IMR-90 (cell line): ENCODE measurements around the gene BCAS1. TPM values are rescaled to one million over a fixed set of nuclear protein-coding genes. Genes with fewer than 3 reads are reported as not detected.

ENCODE experiments used
- ATAC-seq: fragments of 200-7000 bp; cut with Tn5 transposase; 2 replicates; pipeline ENCODE4 v1.9.1; 2020; ENCODE audit warnings: low read depth, mild to moderate bottlenecking, moderate library complexity
- BruUV-seq: library from RNA; stranded (reverse); fragments of 400-500 nt; replicated peaks from 2 replicates; lab custom pipeline; 2021; lab: Mats Ljungman, UMichigan
- CTCF ChIA-PET: fragments of 300-600 bp; formaldehyde crosslinking; extraction: SDS; loops from one replicate; lab custom pipeline; 2021; ENCODE audit warnings: antibody characterized with exemption; lab: Yijun Ruan, JAX
- POLR2A ChIA-PET: fragments of 300-600 bp; sonication (Branson Sonifier 250); formaldehyde crosslinking; loops from one replicate; lab custom pipeline; 2022; ENCODE audit warnings: antibody characterized with exemption; ENCODE audit not compliant: unreplicated experiment; lab: Charles Lee
- DNase-seq: peaks from one replicate; pipeline ENCODE4 v3.0.0; 2013
- H2AFZ ChIP-seq: replicated peaks from 2 replicates; pipeline ENCODE3; 2013; ENCODE audit warnings: low read length, mild to moderate bottlenecking; ENCODE audit not compliant: poor library complexity
- H2AK5ac ChIP-seq: 2 replicates; pipeline ENCODE4 v1.6.1; 2013; ENCODE audit warnings: low read depth, low read length, inconsistent platforms
- H2AK9ac ChIP-seq: replicated peaks from 2 replicates; pipeline ENCODE3; 2013; ENCODE audit warnings: mild to moderate bottlenecking, low read depth, low read length, moderate library complexity; ENCODE audit not compliant: poor library complexity
- H2BK120ac ChIP-seq: 2 replicates; pipeline ENCODE4 v1.6.1; 2013; ENCODE audit warnings: low read depth, low read length, inconsistent platforms
- H2BK15ac ChIP-seq: 3 replicates; pipeline ENCODE4 v1.6.1; 2013; ENCODE audit warnings: low read depth, low read length, inconsistent platforms
- H2BK20ac ChIP-seq: 2 replicates; pipeline ENCODE4 v1.6.1; 2013; ENCODE audit warnings: low read depth, mild to moderate bottlenecking, inconsistent platforms, low read length, moderate library complexity
- H2BK5ac ChIP-seq: 2 replicates; pipeline ENCODE4 v1.6.1; 2013; ENCODE audit warnings: mild to moderate bottlenecking, low read depth, low read length, inconsistent platforms; ENCODE audit not compliant: poor library complexity, severe bottlenecking
- H3K14ac ChIP-seq: replicated peaks from 2 replicates; pipeline ENCODE4 v1.6.1; 2013; ENCODE audit warnings: low read depth, low read length, inconsistent platforms
- H3K18ac ChIP-seq: 2 replicates; pipeline ENCODE4 v1.6.1; 2013; ENCODE audit warnings: low read depth, low read length, control low read depth
- H3K23ac ChIP-seq: 2 replicates; pipeline ENCODE4 v1.6.1; 2013; ENCODE audit warnings: low read depth, low read length, inconsistent platforms
- H3K27ac ChIP-seq: 2 replicates; pipeline ENCODE4 v1.5.1; 2013; ENCODE audit warnings: mild to moderate bottlenecking, control low read depth, low read length; ENCODE audit not compliant: insufficient read depth
- H3K27me3 ChIP-seq: 2 replicates; pipeline ENCODE4 v1.6.1; 2013; ENCODE audit warnings: low read length; ENCODE audit not compliant: control insufficient read depth, insufficient read depth
- H3K36me3 ChIP-seq: 2 replicates; pipeline ENCODE4 v1.6.1; 2013; ENCODE audit warnings: low read length, mixed read lengths; ENCODE audit not compliant: control insufficient read depth, insufficient read depth
- H3K4ac ChIP-seq: 2 replicates; pipeline ENCODE4 v1.6.1; 2013; ENCODE audit warnings: low read depth, low read length, inconsistent platforms
- H3K4me1 ChIP-seq: 2 replicates; pipeline ENCODE4 v1.6.1; 2013; ENCODE audit warnings: low read length, mixed read lengths; ENCODE audit not compliant: control insufficient read depth, insufficient read depth
- H3K4me2 ChIP-seq: 2 replicates; pipeline ENCODE4 v1.6.1; 2013; ENCODE audit warnings: low read depth, mild to moderate bottlenecking, control low read depth, low read length, moderate library complexity
- H3K4me3 ChIP-seq: 2 replicates; pipeline ENCODE4 v1.5.1; 2013; ENCODE audit warnings: low read depth, mild to moderate bottlenecking, control low read depth, low read length, moderate library complexity; ENCODE audit not compliant: insufficient read depth
- H3K56ac ChIP-seq: 2 replicates; pipeline ENCODE4 v1.6.1; 2013; ENCODE audit warnings: low read length, inconsistent platforms; ENCODE audit not compliant: insufficient read depth; ENCODE audit errors: extremely low read depth
- H3K79me1 ChIP-seq, 2 experiments: 2 replicates each; pipeline ENCODE4 v1.6.1; 2013; ENCODE audit warnings: low read length in 2 of 2, inconsistent platforms in 1 of 2, low read depth in 1 of 2
- H3K9ac ChIP-seq: 2 replicates; pipeline ENCODE4 v1.6.1; 2013; ENCODE audit warnings: low read depth, low read length, control low read depth
- H3K9me1 ChIP-seq: 2 replicates; pipeline ENCODE4 v1.6.1; 2013; ENCODE audit warnings: low read length, inconsistent platforms; ENCODE audit not compliant: insufficient read depth
- H3K9me3 ChIP-seq: 2 replicates; pipeline ENCODE4 v1.6.1; 2013; ENCODE audit warnings: low read length; ENCODE audit not compliant: control insufficient read depth, insufficient read depth
- H4K20me1 ChIP-seq: 2 replicates; pipeline ENCODE4 v1.6.1; 2013; ENCODE audit warnings: low read length, inconsistent platforms; ENCODE audit not compliant: insufficient read depth
- H4K5ac ChIP-seq: 2 replicates; pipeline ENCODE4 v1.6.1; 2013; ENCODE audit warnings: mild to moderate bottlenecking, low read depth, low read length, control low read depth
- H4K8ac ChIP-seq, 2 experiments: 2 replicates each; pipeline ENCODE4 v1.6.1; 2013; ENCODE audit warnings: low read depth in 2 of 2, low read length in 2 of 2, control low read depth in 1 of 2, inconsistent platforms in 1 of 2
- H4K91ac ChIP-seq: 2 replicates; pipeline ENCODE4 v1.6.1; 2013; ENCODE audit warnings: low read depth, low read length, inconsistent platforms; ENCODE audit not compliant: insufficient read depth
- BHLHE40 ChIP-seq: fragments of 150-350 bp; IDR thresholded peaks from 2 replicates; pipeline ENCODE4 v1.6.1; 2016; ENCODE audit warnings: mild to moderate bottlenecking, low read depth, low read length
- CEBPB ChIP-seq: IDR thresholded peaks from 2 replicates; pipeline ENCODE4 v1.6.1; 2012; ENCODE audit warnings: low read depth, low read length, improper control_type of control experiment
- CHD1 ChIP-seq: IDR thresholded peaks from 2 replicates; pipeline ENCODE4 v1.6.1; 2012; ENCODE audit warnings: low read depth, low read length, improper control_type of control experiment
- FOS ChIP-seq: fragments of 150-350 bp; IDR thresholded peaks from 2 replicates; pipeline ENCODE4 v1.6.1; 2016; ENCODE audit warnings: low read depth, low read length
- MAFK ChIP-seq: IDR thresholded peaks from 2 replicates; pipeline ENCODE4 v1.6.1; 2012; ENCODE audit warnings: low read depth, low read length, improper control_type of control experiment
- MAZ ChIP-seq: IDR thresholded peaks from 2 replicates; pipeline ENCODE4 v1.6.1; 2012; ENCODE audit warnings: low read depth, mild to moderate bottlenecking, low read length, improper control_type of control experiment, moderate library complexity, borderline replicate concordance
- MXI1 ChIP-seq: IDR thresholded peaks from 2 replicates; pipeline ENCODE4 v1.6.1; 2012; ENCODE audit warnings: low read depth, mild to moderate bottlenecking, low read length, moderate library complexity, borderline replicate concordance
- NFE2L2 ChIP-seq: fragments of 150-350 bp; IDR thresholded peaks from 2 replicates; pipeline ENCODE4 v1.6.1; 2016; ENCODE audit warnings: low read depth, mild to moderate bottlenecking, low read length
- POLR2A ChIP-seq: IDR thresholded peaks from 2 replicates; pipeline ENCODE4 v1.6.1; 2012; ENCODE audit warnings: mild to moderate bottlenecking, low read depth, low read length
- RAD21 ChIP-seq: IDR thresholded peaks from 2 replicates; pipeline ENCODE4 v1.6.1; 2012; ENCODE audit warnings: low read length, improper control_type of control experiment
- RFX5 ChIP-seq: IDR thresholded peaks from 2 replicates; pipeline ENCODE4 v1.8.0; 2012; ENCODE audit warnings: low read depth, mild to moderate bottlenecking, low read length, moderate library complexity
- SMC3 ChIP-seq: fragments of 150-350 bp; IDR thresholded peaks from 2 replicates; pipeline ENCODE4 v1.6.1; 2016; ENCODE audit warnings: low read depth, mild to moderate bottlenecking, antibody characterized with exemption, low read length, moderate library complexity
- WGBS, 2 experiments: methylation state at CpG; one replicate each; pipeline versions ENCODE4 v1.1.5 to v1.1.7; 2013; ENCODE audit warnings: missing lambda C conversion rate in 2 of 2; ENCODE audit not compliant: insufficient read length in 1 of 2; ENCODE audit errors: extremely low coverage in 2 of 2; 5-methylcytosine and 5-hydroxymethylcytosine counted together
- dilution Hi-C: fragments of 300-500 bp; cut with HindIII; formaldehyde crosslinking; loops from one replicate; pipeline ENCODE4 v1.14.3; 2018; ENCODE audit warnings: low sequenced_read_pairs; ENCODE audit not compliant: unreplicated experiment
- in situ Hi-C: fragments of 300-500 bp; cut with MboI; formaldehyde crosslinking; loops from 3 replicates; pipeline ENCODE4 v1.14.3; 2019; ENCODE audit warnings: low sequenced_read_pairs, inconsistent platforms, mixed read lengths
- intact Hi-C: fragments of 100-400 bp; cut with micrococcal nuclease; formaldehyde crosslinking; loops from 2 replicates; pipeline ENCODE4 v1.10.0; 2022
- polyA plus RNA-seq, 3 experiments: library from polyadenylated mRNA; depleted of rRNA; stranded (reverse); fragments of >200 nt; gene quantifications; 2 replicates each; pipeline ENCODE4 v1.2.3, GENCODE V29; 2012; ENCODE audit warnings: low replicate concordance in 1 of 3
- total RNA-seq: library from RNA; depleted of rRNA; stranded (reverse); fragments of >200 nt; gene quantifications from 2 replicates; pipeline ENCODE4 v1.2.3, GENCODE V29; 2012
- TF ChIP-seq, protein P1 (sequence below): conservative IDR thresholded peaks from 2 replicates; pipeline ENCODE4 v1.5.1; 2012; ENCODE audit warnings: mild to moderate bottlenecking, low read depth, low read length, improper control_type of control experiment
- TF ChIP-seq, protein P2 (sequence below): fragments of 150-350 bp; IDR thresholded peaks from 2 replicates; pipeline ENCODE4 v1.6.1; 2016; ENCODE audit warnings: low read depth, mild to moderate bottlenecking, low read length, moderate library complexity, borderline replicate concordance
- TF ChIP-seq, protein P3 (sequence below): fragments of 150-350 bp; IDR thresholded peaks from 2 replicates; pipeline ENCODE4 v1.6.1; 2017; ENCODE audit warnings: mild to moderate bottlenecking, antibody characterized with exemption, low read length, low read depth

Gene BCAS1
- total and polyA plus RNA-seq, 2 of the 4 experiments (the other 2 are of a cell fraction): under 0.01 TPM; not detected in 1

DNA sequence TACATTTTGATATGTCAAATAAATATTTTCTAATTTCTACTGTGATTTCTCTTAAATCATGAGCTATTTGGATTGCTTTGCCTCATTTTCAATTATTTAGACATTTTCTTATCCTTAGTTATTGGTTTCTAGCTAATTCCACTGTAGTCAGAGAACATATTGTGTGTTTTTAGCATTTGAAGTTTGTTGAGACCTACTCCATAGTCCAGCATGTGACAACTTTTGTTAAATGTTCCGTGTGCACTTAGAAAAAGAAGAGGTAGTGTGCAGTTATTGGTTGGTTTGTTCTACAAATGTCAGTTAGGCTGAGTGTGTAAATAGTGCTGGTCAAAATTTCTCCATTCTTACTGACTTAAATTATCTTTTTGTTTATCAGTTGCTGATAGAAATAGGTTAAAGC, 138.8 kb downstream of the BCAS1 start:
- Histone ChIP-seq H2BK5ac (no peak overlapping the region), H3K4me3 (no peak overlapping the region), H4K91ac (no peak overlapping the region), H2BK20ac (no peak overlapping the region), H3K23ac (no peak overlapping the region), H2BK120ac (no peak overlapping the region), H2AFZ (no peak overlapping the region), H3K27me3 (no peaks in the 10 kb centered on the region), H3K14ac (no peak overlapping the region), H4K5ac (no peak overlapping the region), H3K9me1 (peaks cover 17% of the 10 kb centered on the region), H3K36me3 (no peaks in the 10 kb centered on the region), H3K4ac (no peak overlapping the region), H3K9me3 (no peaks in the 10 kb centered on the region), H2BK15ac (peak overlapping the region; percentile 83; the same call in 1 of the 3 replicates), H3K56ac (no peak overlapping the region), H2AK5ac (no peak overlapping the region), H3K4me1 (peaks cover 9% of the 10 kb centered on the region), H4K20me1 (no peaks in the 10 kb centered on the region), H3K18ac (no peak overlapping the region), H3K79me1 (peaks cover 0 to 3% of the 10 kb centered on the region in 2 experiments; a peak in 1 of 4 replicates), H4K8ac (no peak overlapping the region), H2AK9ac (no peak overlapping the region), H3K4me2 (no peak overlapping the region), H3K27ac (no peak overlapping the region), H3K9ac (no peak overlapping the region)
- dilution Hi-C loops: no loop called here
- TF ChIP-seq MAFK: no peak
- TF ChIP-seq, protein P1, sequence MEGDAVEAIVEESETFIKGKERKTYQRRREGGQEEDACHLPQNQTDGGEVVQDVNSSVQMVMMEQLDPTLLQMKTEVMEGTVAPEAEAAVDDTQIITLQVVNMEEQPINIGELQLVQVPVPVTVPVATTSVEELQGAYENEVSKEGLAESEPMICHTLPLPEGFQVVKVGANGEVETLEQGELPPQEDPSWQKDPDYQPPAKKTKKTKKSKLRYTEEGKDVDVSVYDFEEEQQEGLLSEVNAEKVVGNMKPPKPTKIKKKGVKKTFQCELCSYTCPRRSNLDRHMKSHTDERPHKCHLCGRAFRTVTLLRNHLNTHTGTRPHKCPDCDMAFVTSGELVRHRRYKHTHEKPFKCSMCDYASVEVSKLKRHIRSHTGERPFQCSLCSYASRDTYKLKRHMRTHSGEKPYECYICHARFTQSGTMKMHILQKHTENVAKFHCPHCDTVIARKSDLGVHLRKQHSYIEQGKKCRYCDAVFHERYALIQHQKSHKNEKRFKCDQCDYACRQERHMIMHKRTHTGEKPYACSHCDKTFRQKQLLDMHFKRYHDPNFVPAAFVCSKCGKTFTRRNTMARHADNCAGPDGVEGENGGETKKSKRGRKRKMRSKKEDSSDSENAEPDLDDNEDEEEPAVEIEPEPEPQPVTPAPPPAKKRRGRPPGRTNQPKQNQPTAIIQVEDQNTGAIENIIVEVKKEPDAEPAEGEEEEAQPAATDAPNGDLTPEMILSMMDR: no peak
- no peak for TF ChIP-seq MXI1
- no peak for TF ChIP-seq SMC3
- TF ChIP-seq FOS: no peak
- TF ChIP-seq, protein P2, sequence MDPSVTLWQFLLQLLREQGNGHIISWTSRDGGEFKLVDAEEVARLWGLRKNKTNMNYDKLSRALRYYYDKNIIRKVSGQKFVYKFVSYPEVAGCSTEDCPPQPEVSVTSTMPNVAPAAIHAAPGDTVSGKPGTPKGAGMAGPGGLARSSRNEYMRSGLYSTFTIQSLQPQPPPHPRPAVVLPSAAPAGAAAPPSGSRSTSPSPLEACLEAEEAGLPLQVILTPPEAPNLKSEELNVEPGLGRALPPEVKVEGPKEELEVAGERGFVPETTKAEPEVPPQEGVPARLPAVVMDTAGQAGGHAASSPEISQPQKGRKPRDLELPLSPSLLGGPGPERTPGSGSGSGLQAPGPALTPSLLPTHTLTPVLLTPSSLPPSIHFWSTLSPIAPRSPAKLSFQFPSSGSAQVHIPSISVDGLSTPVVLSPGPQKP: no peak
- no peak for TF ChIP-seq BHLHE40
- TF ChIP-seq, protein P3, sequence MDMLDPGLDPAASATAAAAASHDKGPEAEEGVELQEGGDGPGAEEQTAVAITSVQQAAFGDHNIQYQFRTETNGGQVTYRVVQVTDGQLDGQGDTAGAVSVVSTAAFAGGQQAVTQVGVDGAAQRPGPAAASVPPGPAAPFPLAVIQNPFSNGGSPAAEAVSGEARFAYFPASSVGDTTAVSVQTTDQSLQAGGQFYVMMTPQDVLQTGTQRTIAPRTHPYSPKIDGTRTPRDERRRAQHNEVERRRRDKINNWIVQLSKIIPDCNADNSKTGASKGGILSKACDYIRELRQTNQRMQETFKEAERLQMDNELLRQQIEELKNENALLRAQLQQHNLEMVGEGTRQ: no peak
- TF ChIP-seq MAZ: no peak
- TF ChIP-seq RFX5: no peak
- TF ChIP-seq RAD21: no peak
- no peak for TF ChIP-seq CEBPB
- no peak for TF ChIP-seq CHD1
- TF ChIP-seq POLR2A: no peak
- no peak for TF ChIP-seq NFE2L2
- POLR2A ChIA-PET: no interaction called here
- BruUV-seq: no TSS peak
- DNase-seq (no peak), ATAC-seq (no peak)
- in situ Hi-C loops: loop anchor here (25.0 kb wide), 2 partner anchors 769 to 1444 kb away; no protein-coding TSS in a partner anchor
- intact Hi-C loops: no loop called here
- no CpG with 5 or more reads among the region's 1 CpG for WGBS, 2 experiments
- CTCF ChIA-PET: interaction anchor here (0.7 to 1.7 kb wide), 5 partner anchors 8 to 177 kb away, joined by 3 to 8 read pairs (median 3); no protein-coding TSS in a partner anchor
